ENCODE results near the gene KIF20A.
"Not testable (repeated sequence)": the region's sequence is repeated elsewhere in the genome, so short reads cannot be mapped to it uniquely, and the experiment has no call there.

GRCh38 chr5:138143578-138143977, 35.3 kb upstream of the KIF20A start:
- TF ChIP-seq POLR2AphosphoS5 (IDR thresholded peaks at IDR 0.05; ENCODE audit: borderline replicate concordance, low read depth, low read length); EZH2 (IDR thresholded peaks at IDR 0.05): not testable (repeated sequence)
